ENCODE data around the gene CCDC102B.
"Not testable (repeated sequence)": the region's sequence is repeated elsewhere in the genome, so short reads cannot be mapped to it uniquely, and the experiment has no call there.

The CCDC102B gene

DNA sequence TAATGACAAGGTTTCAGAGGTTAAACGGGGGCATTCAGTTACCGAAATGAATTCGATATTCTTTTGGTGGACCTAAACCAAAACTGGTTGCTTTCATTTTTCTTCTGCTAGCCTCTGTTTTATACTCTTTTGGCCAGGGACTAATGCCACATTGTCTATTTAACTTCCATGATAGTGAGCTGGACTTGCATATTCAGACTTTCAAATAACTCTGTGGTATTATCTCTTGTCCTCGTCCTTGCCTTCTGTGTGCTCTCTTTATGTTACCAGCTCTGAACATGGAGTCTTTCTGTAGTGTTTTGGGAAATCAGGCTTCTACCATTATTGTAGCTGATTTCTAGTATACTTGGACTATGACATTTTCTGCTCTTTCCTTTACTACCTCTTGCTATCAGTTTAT lies 75.1 kb downstream of the CCDC102B start:
- TF ChIP-seq, protein P1, sequence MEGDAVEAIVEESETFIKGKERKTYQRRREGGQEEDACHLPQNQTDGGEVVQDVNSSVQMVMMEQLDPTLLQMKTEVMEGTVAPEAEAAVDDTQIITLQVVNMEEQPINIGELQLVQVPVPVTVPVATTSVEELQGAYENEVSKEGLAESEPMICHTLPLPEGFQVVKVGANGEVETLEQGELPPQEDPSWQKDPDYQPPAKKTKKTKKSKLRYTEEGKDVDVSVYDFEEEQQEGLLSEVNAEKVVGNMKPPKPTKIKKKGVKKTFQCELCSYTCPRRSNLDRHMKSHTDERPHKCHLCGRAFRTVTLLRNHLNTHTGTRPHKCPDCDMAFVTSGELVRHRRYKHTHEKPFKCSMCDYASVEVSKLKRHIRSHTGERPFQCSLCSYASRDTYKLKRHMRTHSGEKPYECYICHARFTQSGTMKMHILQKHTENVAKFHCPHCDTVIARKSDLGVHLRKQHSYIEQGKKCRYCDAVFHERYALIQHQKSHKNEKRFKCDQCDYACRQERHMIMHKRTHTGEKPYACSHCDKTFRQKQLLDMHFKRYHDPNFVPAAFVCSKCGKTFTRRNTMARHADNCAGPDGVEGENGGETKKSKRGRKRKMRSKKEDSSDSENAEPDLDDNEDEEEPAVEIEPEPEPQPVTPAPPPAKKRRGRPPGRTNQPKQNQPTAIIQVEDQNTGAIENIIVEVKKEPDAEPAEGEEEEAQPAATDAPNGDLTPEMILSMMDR (IDR thresholded peaks at IDR 0.05; ENCODE audit: control extremely low read depth, extremely low read depth, low read depth, missing control alignments): no peak
- ChIA-PET POLR2A (no interaction called here), CTCF (no interaction called here)
- no peak for DNase-seq (ENCODE audit: extremely low spot score)

DNA sequence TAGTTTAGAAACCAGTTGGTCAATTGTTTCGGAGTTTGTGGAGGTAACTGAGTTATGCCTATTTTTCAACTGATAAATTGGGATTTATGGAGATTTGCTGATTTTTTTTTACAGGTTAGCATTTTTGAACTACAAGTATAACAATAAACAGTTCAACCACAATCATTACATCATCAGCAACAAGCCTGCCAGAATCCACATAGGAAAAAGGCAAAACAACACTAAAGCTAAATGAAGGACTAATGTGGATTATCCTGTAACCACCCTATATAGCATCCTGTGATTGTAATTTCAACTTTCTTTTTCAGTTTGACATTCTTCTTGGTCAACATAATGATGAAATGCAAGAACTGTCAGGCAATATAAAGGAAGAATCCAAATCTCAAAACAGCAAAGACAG lies 76.5 kb downstream of the CCDC102B start:
- TF ChIP-seq, protein P1 (IDR thresholded peaks at IDR 0.05; ENCODE audit: control extremely low read depth, extremely low read depth, low read depth, missing control alignments): no peak
- no peak for DNase-seq (ENCODE audit: extremely low spot score)
- POLR2A ChIA-PET: no interaction called here
- CTCF ChIA-PET: no interaction called here

DNA sequence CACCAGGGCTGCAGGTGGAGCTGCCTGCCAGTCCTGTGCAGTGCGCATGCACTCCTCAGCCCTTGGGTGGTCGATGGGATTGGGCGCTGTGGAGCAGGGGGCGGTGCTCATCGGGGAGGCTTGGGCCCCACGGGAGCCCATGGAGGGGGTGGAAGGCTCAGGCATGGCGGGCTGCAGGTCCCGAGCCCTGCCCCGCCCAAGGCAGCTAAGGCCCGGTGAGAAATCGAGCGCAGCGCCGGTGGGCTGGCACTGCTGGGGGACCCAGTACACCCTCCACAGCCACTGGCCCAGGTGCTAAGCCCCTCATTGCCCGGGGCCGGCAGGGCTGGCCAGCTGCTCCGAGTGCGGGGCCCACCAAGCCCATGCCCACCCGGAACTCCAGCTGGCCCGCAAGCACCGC lies 82.1 kb downstream of the CCDC102B start:
- DNase-seq (ENCODE audit: extremely low spot score): not testable (repeated sequence)
- POLR2A ChIA-PET: interaction anchor here (0.6 kb wide), 1 partner anchor 1054 kb away, joined by 3 read pairs; no protein-coding TSS in a partner anchor
- CTCF ChIA-PET: interaction anchor here (1.6 kb wide), 1 partner anchor 13 kb away, joined by 4 read pairs; no protein-coding TSS in a partner anchor

DNA sequence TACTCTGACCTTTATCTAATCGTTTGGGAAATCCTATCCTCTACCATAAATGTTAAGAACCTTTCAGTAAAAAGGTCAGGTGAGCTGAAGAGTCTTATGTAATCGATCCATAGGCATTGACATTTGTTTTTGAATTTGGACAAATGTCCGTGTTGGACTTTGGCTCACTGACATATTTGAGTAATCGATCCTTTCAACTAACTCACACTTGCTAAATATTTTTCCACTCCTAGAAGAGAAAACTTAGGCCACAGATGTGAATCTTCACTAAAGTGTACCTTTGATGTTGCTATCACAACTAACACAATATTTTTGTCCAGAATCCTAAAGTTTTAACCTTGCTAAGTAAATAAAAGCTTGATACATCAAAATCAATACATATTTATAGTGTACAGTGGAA lies 89.5 kb downstream of the CCDC102B start:
- ChIA-PET CTCF (no interaction called here), POLR2A (no interaction called here)
- DNase-seq (ENCODE audit: extremely low spot score): no peak
- TF ChIP-seq, protein P1 (IDR thresholded peaks at IDR 0.05; ENCODE audit: control extremely low read depth, extremely low read depth, low read depth, missing control alignments): no peak

DNA sequence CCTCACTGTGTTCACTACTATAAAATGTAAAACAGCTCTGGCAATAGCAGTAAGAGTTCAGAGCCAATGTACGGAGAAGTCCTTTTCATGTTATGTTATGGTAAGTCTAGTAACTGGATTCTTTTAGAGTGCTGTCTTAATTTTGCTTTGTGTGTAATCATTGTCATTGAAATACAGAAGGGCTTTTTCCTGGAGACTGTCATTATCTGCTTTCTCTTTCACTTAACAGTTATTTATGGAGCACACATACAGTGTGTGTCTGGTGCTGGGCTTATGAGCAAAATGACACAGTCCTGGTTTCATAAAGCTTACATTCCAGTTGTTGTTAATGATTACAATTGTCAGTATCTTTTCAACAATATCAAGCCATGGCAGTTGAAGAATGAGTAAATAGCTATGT lies 95.5 kb downstream of the CCDC102B start:
- TF ChIP-seq, protein P1 (IDR thresholded peaks at IDR 0.05; ENCODE audit: control extremely low read depth, extremely low read depth, low read depth, missing control alignments): no peak
- ChIA-PET CTCF (interaction anchor here (1.5 kb wide), 1 partner anchor 23 kb away, joined by 5 read pairs; no protein-coding TSS in a partner anchor), POLR2A (no interaction called here)
- DNase-seq (ENCODE audit: extremely low spot score): no peak

DNA sequence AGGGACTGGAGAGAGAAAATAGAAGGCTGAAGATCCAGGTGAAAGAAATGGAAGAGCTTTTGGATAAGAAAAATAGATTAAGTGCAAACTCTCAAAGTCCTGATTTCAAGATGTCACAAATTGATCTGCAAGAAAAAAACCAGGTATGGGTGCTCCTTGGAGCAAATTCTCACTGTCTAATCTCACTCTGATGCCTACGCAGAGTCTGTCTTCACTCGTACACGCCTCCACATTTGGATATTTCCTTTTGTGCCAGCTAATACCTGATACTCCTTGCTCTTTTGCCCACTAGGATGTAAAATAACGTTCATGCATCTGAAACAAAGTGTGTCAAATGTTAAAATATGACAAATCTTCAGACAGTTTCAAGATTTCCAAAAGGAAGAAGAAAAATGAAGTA lies 99.4 kb downstream of the CCDC102B start:
- POLR2A ChIA-PET: no interaction called here
- no peak for DNase-seq (ENCODE audit: extremely low spot score)
- TF ChIP-seq, protein P1 (IDR thresholded peaks at IDR 0.05; ENCODE audit: control extremely low read depth, extremely low read depth, low read depth, missing control alignments): no peak
- CTCF ChIA-PET: no interaction called here

DNA sequence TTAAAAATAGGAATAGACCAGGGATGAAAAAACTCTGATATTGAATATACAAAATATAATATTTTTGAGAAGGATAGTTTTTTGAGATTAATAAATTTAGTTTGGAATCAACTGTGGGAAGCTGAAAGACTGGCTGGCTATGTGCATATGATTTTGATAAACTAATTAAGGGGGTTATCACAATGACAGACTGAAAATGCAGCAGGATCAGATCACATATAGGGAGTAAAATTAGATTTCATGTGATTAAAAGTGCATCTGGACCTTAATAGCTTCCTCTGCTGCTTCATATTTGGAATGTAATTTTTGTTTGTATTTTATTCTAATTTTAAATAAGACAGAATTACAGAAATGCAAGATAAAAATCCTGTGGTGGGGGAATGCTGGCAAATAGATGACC lies 111.7 kb downstream of the CCDC102B start:
- ChIA-PET POLR2A (no interaction called here), CTCF (no interaction called here)
- DNase-seq (ENCODE audit: extremely low spot score): no peak
- TF ChIP-seq, protein P1 (IDR thresholded peaks at IDR 0.05; ENCODE audit: control extremely low read depth, extremely low read depth, low read depth, missing control alignments): no peak
